GM12872 (cell line): Measurements from ENCODE around the gene RINT1.

Experiments used
- TF ChIP-seq, protein P1 (sequence below): IDR thresholded peaks from 3 replicates; pipeline ENCODE4 v1.5.1; 2011; ENCODE audit warnings: low read depth, mild to moderate bottlenecking, low read length, moderate library complexity; ENCODE audit not compliant: insufficient read depth

Gene RINT1

DNA sequence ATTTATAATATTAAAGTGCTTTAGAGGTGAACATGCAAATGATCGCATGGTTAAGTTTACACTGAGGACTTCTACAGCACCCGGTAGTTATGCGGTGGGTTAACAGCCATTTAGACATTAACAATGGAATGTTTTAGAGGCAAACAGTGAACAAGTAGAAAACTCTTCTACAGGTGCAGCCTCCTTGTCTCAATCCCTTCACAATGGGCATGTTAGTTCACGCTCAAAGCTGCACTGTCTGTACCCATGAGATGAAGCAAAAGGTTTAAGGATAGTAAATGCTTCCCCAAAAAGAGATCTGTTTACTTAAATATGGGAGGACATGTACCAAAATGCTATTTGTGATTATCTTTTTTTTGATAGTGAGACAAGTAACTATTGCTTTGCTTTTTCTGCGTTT, 35.0 kb upstream of the RINT1 start:
- TF ChIP-seq, protein P1, sequence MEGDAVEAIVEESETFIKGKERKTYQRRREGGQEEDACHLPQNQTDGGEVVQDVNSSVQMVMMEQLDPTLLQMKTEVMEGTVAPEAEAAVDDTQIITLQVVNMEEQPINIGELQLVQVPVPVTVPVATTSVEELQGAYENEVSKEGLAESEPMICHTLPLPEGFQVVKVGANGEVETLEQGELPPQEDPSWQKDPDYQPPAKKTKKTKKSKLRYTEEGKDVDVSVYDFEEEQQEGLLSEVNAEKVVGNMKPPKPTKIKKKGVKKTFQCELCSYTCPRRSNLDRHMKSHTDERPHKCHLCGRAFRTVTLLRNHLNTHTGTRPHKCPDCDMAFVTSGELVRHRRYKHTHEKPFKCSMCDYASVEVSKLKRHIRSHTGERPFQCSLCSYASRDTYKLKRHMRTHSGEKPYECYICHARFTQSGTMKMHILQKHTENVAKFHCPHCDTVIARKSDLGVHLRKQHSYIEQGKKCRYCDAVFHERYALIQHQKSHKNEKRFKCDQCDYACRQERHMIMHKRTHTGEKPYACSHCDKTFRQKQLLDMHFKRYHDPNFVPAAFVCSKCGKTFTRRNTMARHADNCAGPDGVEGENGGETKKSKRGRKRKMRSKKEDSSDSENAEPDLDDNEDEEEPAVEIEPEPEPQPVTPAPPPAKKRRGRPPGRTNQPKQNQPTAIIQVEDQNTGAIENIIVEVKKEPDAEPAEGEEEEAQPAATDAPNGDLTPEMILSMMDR, result no peak

GRCh38 chr7:105502173-105502572, 29.8 kb upstream of the RINT1 start:
- TF ChIP-seq, protein P1, result no peak

GRCh38 chr7:105512415-105512814, 19.6 kb upstream of the RINT1 start:
- TF ChIP-seq, protein P1, result no peak

DNA sequence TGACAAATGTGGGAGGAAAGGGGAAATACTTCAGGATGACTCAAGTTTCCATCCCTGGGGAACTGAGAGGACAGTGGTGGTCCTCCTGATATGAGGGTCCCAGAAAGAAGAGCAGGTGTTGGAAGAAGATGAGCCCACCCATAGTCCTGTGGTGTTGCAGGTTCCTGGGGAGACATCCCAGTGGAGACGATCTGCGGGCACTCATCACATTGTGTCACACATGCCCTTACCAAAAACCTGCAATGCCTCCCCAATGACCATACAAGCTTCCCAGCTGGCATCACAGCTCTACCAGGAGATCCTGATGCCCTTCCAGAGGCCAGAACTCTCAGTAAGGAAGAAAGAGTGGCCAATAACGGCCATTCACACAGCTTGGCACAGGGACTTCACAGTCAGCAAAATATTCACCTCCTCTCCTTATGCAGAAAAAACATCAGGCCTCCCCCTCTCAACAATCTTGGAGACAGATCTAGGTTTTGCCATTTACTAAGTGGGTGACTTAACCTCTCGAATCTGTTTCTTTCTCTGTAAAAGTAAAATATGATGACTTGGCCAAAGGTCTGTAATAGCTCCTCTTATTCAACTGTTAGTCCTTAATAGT, 19.0 kb upstream of the RINT1 start:
- TF ChIP-seq, protein P1, result no peak

- TF ChIP-seq, protein P1, result no peak
These were observed 12.6 kb upstream of the RINT1 start for GRCh38 chr7:105519353-105519752.

- TF ChIP-seq, protein P1, result no peak
These were observed 10.8 kb upstream of the RINT1 start for GRCh38 chr7:105521027-105521716.

GRCh38 chr7:105521717-105522463, 10.1 kb upstream of the RINT1 start, which contains the start of gene PUS7:
TSS of gene PUS7 (minus strand) at chr7:105522271. CDS start at chr7:105508512, 13,759 bp downstream.
- TF ChIP-seq, protein P1, result no peak
